Measurements from ENCODE around the gene HMGB2. TPM values are rescaled to one million over a fixed set of nuclear protein-coding genes. Genes with fewer than 3 reads are reported as not detected.

HMGB2 gene
- total RNA-seq, 2 experiments from 2014 or later: 776 to 794 TPM

- H3K27ac Mint-ChIP-seq: peak overlapping the region; percentile 51
- H3K9me3 Mint-ChIP-seq: no peaks in the 10 kb centered on the region
- DNase-seq: peak; percentile 40
- ChIA-PET POLR2A (interaction anchor here (1.3 to 2.5 kb wide), 2 partner anchors 31 to 34 kb away, joined by 6 to 28 read pairs; partner anchors contain the start of gene HMGB2), CTCF (interaction anchor here (0.9 kb wide), 1 partner anchor 9 kb away, joined by 3 read pairs; no protein-coding TSS in a partner anchor)
- H3K36me3 Mint-ChIP-seq (ENCODE audit: low read depth): peaks cover 16% of the 10 kb centered on the region
- H3K4me3 Mint-ChIP-seq: no peak overlapping the region
- peaks cover 39% of the 10 kb centered on the region for H3K4me1 Mint-ChIP-seq
- no peaks in the 10 kb centered on the region for H3K27me3 Mint-ChIP-seq
Measured at GRCh38 chr4:173365359-173365996, 31.3 kb upstream of the HMGB2 start.

GRCh38 chr4:173362666-173363065 is 28.5 kb upstream of the HMGB2 start:
- H3K27me3 Mint-ChIP-seq: peaks cover 3% of the 10 kb centered on the region
- peaks cover 16% of the 10 kb centered on the region for H3K36me3 Mint-ChIP-seq (ENCODE audit: low read depth)
- H3K4me1 Mint-ChIP-seq: peaks cover 30% of the 10 kb centered on the region
- no peak overlapping the region for H3K27ac Mint-ChIP-seq
- no peaks in the 10 kb centered on the region for H3K9me3 Mint-ChIP-seq
- DNase-seq: no peak
- ChIA-PET CTCF (no interaction called here), POLR2A (no interaction called here)
- H3K4me3 Mint-ChIP-seq: no peak overlapping the region

- no peak overlapping the region for H3K4me3 Mint-ChIP-seq
- POLR2A ChIA-PET: interaction anchor here (1.3 kb wide), 1 partner anchor 27 kb away, joined by 10 read pairs; the partner anchor contains the start of gene HMGB2
- H3K27me3 Mint-ChIP-seq: peaks cover 3% of the 10 kb centered on the region
- CTCF ChIA-PET: interaction anchor here (0.7 to 1.2 kb wide), 3 partner anchors 9 to 347 kb away, joined by 3 to 11 read pairs (median 3); partner anchors contain the start of gene SAP30
- no peak overlapping the region for H3K27ac Mint-ChIP-seq
- peaks cover 11% of the 10 kb centered on the region for H3K4me1 Mint-ChIP-seq
- H3K36me3 Mint-ChIP-seq (ENCODE audit: low read depth): peaks cover 12% of the 10 kb centered on the region
- no peaks in the 10 kb centered on the region for H3K9me3 Mint-ChIP-seq
- DNase-seq: no peak
Measured at GRCh38 chr4:173360587-173361221, 26.5 kb upstream of the HMGB2 start.

- Mint-ChIP-seq H3K9me3 (no peaks in the 10 kb centered on the region), H3K36me3 (ENCODE audit: low read depth) (no peaks in the 10 kb centered on the region), H3K27me3 (peaks cover 9% of the 10 kb centered on the region), H3K27ac (no peak overlapping the region), H3K4me3 (no peak overlapping the region), H3K4me1 (peaks cover 3% of the 10 kb centered on the region)
- POLR2A ChIA-PET: interaction anchor here (3.5 to 4.5 kb wide), 2 partner anchors 12 to 23 kb away, joined by 15 to 24 read pairs; partner anchors contain the start of genes HMGB2 and SAP30
- CTCF ChIA-PET: interaction anchor here (0.9 to 1.0 kb wide), 2 partner anchors 12 to 56 kb away, joined by 3 read pairs; no protein-coding TSS in a partner anchor
- no peak for DNase-seq
Measured at GRCh38 chr4:173357939-173358338, 23.8 kb upstream of the HMGB2 start.

- peaks cover 5% of the 10 kb centered on the region for H3K9me3 Mint-ChIP-seq
- no peak for DNase-seq
- ChIA-PET POLR2A (interaction anchor here (6.2 kb wide), 1 partner anchor 12 kb away, joined by 46 read pairs; the partner anchor contains the start of gene HMGB2), CTCF (interaction anchor here (1.1 to 2.0 kb wide), 2 partner anchors 29 to 73 kb away, joined by 5 to 10 read pairs; no protein-coding TSS in a partner anchor)
- H3K36me3 Mint-ChIP-seq (ENCODE audit: low read depth): peaks cover 3% of the 10 kb centered on the region
- peaks cover 14% of the 10 kb centered on the region for H3K27me3 Mint-ChIP-seq
- H3K4me3 Mint-ChIP-seq: no peak overlapping the region
- H3K27ac Mint-ChIP-seq: no peak overlapping the region
- H3K4me1 Mint-ChIP-seq: no peaks in the 10 kb centered on the region
Measured at GRCh38 chr4:173347467-173347866, 13.3 kb upstream of the HMGB2 start.

- no peak for DNase-seq
- Mint-ChIP-seq H3K4me1 (no peaks in the 10 kb centered on the region), H3K27ac (no peak overlapping the region), H3K36me3 (ENCODE audit: low read depth) (peaks cover 3% of the 10 kb centered on the region), H3K9me3 (peaks cover 5% of the 10 kb centered on the region), H3K27me3 (peaks cover 16% of the 10 kb centered on the region), H3K4me3 (no peak overlapping the region)
- ChIA-PET CTCF (interaction anchor here (1.0 to 2.1 kb wide), 3 partner anchors 11 to 74 kb away, joined by 3 to 12 read pairs (median 10); partner anchors contain the start of gene HMGB2), POLR2A (interaction anchor here (0.9 to 6.2 kb wide), 3 partner anchors 11 to 21 kb away, joined by 3 to 46 read pairs (median 3); partner anchors contain the start of gene HMGB2)
Measured at GRCh38 chr4:173346074-173346473, 11.9 kb upstream of the HMGB2 start.

- no peak for DNase-seq
- Mint-ChIP-seq H3K36me3 (ENCODE audit: low read depth) (peaks cover 3% of the 10 kb centered on the region), H3K27me3 (peaks cover 17% of the 10 kb centered on the region), H3K4me1 (no peaks in the 10 kb centered on the region), H3K27ac (no peak overlapping the region), H3K4me3 (no peak overlapping the region), H3K9me3 (peaks cover 3% of the 10 kb centered on the region)
- POLR2A ChIA-PET: interaction anchor here (0.9 to 6.2 kb wide), 3 partner anchors 11 to 21 kb away, joined by 3 to 46 read pairs (median 3); partner anchors contain the start of gene HMGB2
- CTCF ChIA-PET: interaction anchor here (1.0 to 2.1 kb wide), 3 partner anchors 11 to 75 kb away, joined by 3 to 12 read pairs (median 10); partner anchors contain the start of gene HMGB2
Measured at GRCh38 chr4:173345648-173346047, 11.5 kb upstream of the HMGB2 start.

- POLR2A ChIA-PET: interaction anchor here (6.2 kb wide), 1 partner anchor 9 kb away, joined by 46 read pairs; the partner anchor contains the start of gene HMGB2
- peaks cover 4% of the 10 kb centered on the region for H3K4me1 Mint-ChIP-seq
- no peak overlapping the region for H3K27ac Mint-ChIP-seq
- H3K4me3 Mint-ChIP-seq: no peak overlapping the region
- no peak for DNase-seq
- CTCF ChIA-PET: interaction anchor here (2.1 kb wide), 1 partner anchor 9 kb away, joined by 12 read pairs; the partner anchor contains the start of gene HMGB2
- H3K27me3 Mint-ChIP-seq: peaks cover 12% of the 10 kb centered on the region
- peaks cover 3% of the 10 kb centered on the region for H3K36me3 Mint-ChIP-seq (ENCODE audit: low read depth)
- no peaks in the 10 kb centered on the region for H3K9me3 Mint-ChIP-seq
Measured at GRCh38 chr4:173343832-173344397, 9.8 kb upstream of the HMGB2 start.

- ChIA-PET CTCF (interaction anchor here (7.9 kb wide), 1 partner anchor 33 kb away, joined by 90 read pairs; the partner anchor contains the start of gene SAP30), POLR2A (interaction anchor here (5.8 to 14.2 kb wide), 2 partner anchors 8 to 33 kb away, joined by 46 to 710 read pairs; partner anchors contain the start of gene SAP30)
- Mint-ChIP-seq H3K36me3 (ENCODE audit: low read depth) (peaks cover 19% of the 10 kb centered on the region), H3K4me1 (peaks cover 22% of the 10 kb centered on the region), H3K9me3 (no peaks in the 10 kb centered on the region), H3K27ac (no peak overlapping the region), H3K4me3 (no peak overlapping the region), H3K27me3 (peaks cover 3% of the 10 kb centered on the region)
- DNase-seq: no peak
Measured at GRCh38 chr4:173337463-173337862, 3.3 kb upstream of the HMGB2 start.

- ChIA-PET CTCF (interaction anchor here (1.0 to 7.9 kb wide), 6 partner anchors 10 to 85 kb away, joined by 3 to 90 read pairs (median 9); partner anchors contain the start of gene SAP30), POLR2A (interaction anchor here (0.7 to 14.2 kb wide), 28 partner anchors 9 to 1187 kb away, joined by 3 to 710 read pairs (median 9); partner anchors contain the start of genes CEP44, FBXO8, GALNT7 and HPGD)
- Mint-ChIP-seq H3K27me3 (no peaks in the 10 kb centered on the region), H3K4me3 (peak overlapping the region; percentile 90), H3K9me3 (no peaks in the 10 kb centered on the region), H3K4me1 (peaks cover 33% of the 10 kb centered on the region), H3K27ac (peak overlapping the region; percentile 98), H3K36me3 (ENCODE audit: low read depth) (peaks cover 37% of the 10 kb centered on the region)
- DNase-seq: peak; percentile 70
Measured at GRCh38 chr4:173334891-173335752, 964 bp upstream of the HMGB2 start.

GRCh38 chr4:173333658-173334084 is 487 bp downstream of the HMGB2 start:
- CTCF ChIA-PET: interaction anchor here (1.0 to 7.9 kb wide), 6 partner anchors 12 to 87 kb away, joined by 3 to 90 read pairs (median 8); partner anchors contain the start of gene SAP30
- H3K27me3 Mint-ChIP-seq: no peaks in the 10 kb centered on the region
- peaks cover 48% of the 10 kb centered on the region for H3K36me3 Mint-ChIP-seq (ENCODE audit: low read depth)
- H3K9me3 Mint-ChIP-seq: no peaks in the 10 kb centered on the region
- POLR2A ChIA-PET: interaction anchor here (0.7 to 14.2 kb wide), 28 partner anchors 8 to 950 kb away, joined by 3 to 710 read pairs (median 9); partner anchors contain the start of genes CEP44, FBXO8, GALNT7 and SAP30
- H3K4me3 Mint-ChIP-seq: peak overlapping the region; percentile 94
- H3K4me1 Mint-ChIP-seq: peaks cover 42% of the 10 kb centered on the region
- peak overlapping the region; percentile 98 for H3K27ac Mint-ChIP-seq
- peak; percentile 53 for DNase-seq

Measured in activated CD4-positive, alpha-beta memory T cell treated with anti-CD3 and anti-CD28 coated beads, Interleukin-2, amount 10 ng/mL, durations not matched to agents 7 days and 5 days (primary cell).